GM19463 (cell line): ENCODE measurements around the gene IL21.
A peak's percentile ranks its signal among the peaks of the same experiment; 100 is the strongest.
"Not testable (repeated sequence)": the region's sequence is repeated elsewhere in the genome, so short reads cannot be mapped to it uniquely, and the experiment has no call there.

Experiments used
- ATAC-seq: cut with Tn5 transposase; IDR thresholded peaks from one replicate; pipeline ENCODE4 v1.9.1; 2021; ENCODE audit warnings: mild to moderate bottlenecking, moderate library complexity; ENCODE audit not compliant: unreplicated experiment

The IL21 gene

GRCh38 chr4:122621016-122621507, at the start of gene IL21:
Gene IL21 (minus strand): TSS chr4:122621066. CDS start chr4:122621011, 55 bp downstream.
- ATAC-seq, result no peak

DNA sequence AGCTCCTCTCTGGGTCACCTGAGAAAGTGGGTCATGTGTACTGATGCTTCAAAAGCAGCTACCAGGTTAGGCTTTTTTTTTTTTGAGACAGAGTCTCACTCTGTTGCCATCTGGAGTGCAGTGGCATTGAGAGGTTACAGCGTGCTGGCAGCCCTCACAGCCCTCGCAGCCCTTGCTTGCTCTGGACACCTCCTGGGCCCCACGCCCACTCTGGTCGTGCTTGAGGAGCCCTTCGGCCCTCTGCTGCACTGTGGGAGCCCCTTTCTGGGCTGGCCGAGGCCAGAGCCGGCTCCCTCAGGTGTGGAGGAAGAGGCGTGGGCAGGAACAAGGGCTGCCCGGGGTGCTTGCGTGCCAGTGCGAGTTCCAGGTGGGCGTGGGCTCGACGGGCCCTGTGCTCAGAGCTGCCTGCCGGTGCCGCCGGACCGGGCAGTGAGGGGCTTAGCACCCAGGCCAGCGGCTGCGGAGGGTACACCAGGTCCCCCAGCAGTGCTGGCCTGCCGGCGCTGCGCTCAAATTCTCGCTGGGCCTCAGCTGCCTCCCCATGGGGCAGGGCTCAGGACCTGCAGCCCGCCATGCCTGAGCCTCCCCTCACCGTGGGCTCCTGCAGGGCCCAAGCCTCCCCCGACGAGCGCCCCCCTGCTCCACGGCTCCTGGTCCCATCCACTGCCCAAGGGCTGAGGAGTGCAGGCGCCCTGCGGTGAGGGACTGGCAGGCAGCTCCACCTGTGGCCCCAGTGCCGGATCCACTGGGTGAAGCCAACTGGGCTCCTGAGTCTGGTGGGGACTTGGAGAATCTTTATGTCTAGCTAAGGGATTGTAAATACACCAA, 49.3 kb upstream of the IL21 start:
- ATAC-seq, result no peak

- ATAC-seq, result no peak
Observed at GRCh38 chr4:122668241-122668640, 47.4 kb upstream of the IL21 start.

GRCh38 chr4:122666527-122667245, 45.8 kb upstream of the IL21 start:
- no peak for ATAC-seq

GRCh38 chr4:122665161-122665929, 44.5 kb upstream of the IL21 start:
- ATAC-seq, result no peak

- ATAC-seq, result no peak
Observed at GRCh38 chr4:122663814-122664610, 43.1 kb upstream of the IL21 start.

GRCh38 chr4:122663291-122663690, 42.4 kb upstream of the IL21 start:
- no peak for ATAC-seq

DNA sequence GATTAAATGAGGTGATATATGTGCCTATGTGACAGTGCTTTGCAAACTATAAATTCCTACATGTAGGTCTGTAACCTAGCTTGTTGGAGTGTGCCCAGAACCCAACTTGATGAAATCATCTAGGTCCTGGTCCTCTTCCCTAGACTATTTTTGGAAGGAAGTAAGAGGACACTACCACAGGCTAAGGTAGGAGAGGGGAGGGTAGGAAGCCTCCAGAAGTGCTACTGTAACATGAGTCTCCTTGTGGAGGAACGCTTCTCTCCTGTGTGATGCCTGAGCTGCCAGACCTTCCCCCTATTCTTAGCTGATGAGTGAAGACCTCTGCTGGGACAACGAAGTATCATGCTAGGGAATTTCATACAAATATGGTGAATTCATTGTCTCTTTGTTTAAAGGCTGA, 41.8 kb upstream of the IL21 start:
- no peak for ATAC-seq

DNA sequence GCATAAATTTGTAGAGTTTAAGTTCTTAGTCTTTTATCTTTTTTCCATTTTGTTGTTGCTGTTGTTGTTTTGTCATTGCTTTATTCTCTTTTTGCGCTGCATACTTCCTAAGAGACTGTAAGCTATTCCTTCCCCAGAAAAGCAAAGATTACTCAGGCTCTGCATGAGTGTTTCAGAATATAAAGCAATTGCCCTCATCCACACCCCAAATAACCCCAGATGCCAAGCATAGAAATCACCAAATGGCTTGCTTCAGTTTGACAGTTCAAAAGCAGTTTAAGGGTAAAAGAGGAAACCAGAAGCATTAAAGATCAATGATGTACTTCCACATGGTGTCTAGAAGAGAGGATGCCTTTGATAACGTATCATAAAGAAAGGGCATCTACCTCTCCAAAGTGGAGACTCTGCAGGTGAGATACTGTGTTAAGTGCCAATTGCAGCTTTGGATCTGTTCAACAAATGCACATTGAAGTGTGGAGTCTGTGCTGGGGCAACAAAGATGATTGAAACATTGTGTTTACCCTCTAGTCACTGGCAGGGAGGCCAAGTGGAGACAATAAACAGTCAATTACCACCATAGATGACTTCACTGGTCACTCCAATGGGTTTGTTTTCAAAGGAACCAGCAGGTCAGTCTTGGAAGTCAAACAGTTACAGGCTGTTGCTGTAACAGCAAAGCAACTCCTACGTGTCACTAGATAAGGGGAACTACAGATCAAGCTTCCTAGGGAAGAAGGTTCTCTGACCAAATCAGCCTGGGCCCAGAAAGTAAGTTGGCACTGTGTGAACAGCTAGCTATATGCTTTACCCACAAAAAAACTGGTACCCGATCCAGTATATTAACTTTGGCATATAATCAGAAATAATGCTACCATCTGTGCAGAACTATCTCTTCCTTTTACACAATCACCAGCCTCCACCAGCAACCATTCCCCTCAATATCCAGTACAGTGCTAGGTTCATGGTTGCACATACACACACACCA, 40.6 kb upstream of the IL21 start:
- ATAC-seq, result no peak

DNA sequence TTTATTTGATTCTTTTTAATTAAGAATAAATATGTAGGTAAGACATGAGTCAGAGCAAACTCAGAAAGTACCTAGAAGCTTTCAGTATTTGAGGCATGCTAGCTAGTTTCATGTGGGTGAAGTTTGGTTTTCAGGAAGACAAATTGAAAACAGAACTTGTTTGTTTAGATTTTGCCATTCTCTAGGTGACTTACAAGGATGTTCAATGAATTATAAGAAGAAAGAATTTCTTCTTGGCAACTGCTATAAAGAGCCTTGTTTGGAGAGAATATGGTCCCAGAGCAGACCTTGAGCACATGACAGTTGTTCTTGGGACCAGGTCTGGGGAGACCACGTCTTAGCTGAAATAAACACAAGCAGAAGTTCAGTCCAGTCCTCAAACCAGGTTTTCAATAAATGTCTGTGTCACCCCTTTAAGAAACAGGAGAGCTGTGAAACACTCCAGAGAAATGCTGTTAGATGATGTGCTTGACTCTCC, 38.0 kb upstream of the IL21 start:
- ATAC-seq, result peak; percentile 87

GRCh38 chr4:122658377-122658776, 37.5 kb upstream of the IL21 start:
- ATAC-seq, result no peak

DNA sequence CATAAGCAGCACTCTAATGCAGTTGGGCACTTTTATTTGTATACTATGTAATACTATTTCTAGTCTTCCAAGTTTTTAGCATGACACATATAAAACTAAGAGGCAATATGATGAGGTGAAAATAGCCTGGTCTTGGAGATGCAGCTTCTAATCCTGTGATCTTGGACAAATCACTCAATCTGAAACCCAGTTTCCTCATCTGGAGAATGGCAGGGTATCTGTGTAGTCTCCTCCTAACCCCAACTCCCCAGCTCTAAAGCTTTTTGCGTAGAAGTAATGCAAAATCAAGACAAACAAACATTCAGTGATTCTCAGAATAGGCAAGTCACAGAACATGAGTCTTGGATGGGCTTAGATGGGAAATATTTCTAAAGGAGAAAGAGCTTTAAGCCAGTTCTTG, 36.7 kb upstream of the IL21 start:
- ATAC-seq, result no peak

- not testable (repeated sequence) for ATAC-seq
Observed at GRCh38 chr4:122656583-122656982, 35.7 kb upstream of the IL21 start.

DNA sequence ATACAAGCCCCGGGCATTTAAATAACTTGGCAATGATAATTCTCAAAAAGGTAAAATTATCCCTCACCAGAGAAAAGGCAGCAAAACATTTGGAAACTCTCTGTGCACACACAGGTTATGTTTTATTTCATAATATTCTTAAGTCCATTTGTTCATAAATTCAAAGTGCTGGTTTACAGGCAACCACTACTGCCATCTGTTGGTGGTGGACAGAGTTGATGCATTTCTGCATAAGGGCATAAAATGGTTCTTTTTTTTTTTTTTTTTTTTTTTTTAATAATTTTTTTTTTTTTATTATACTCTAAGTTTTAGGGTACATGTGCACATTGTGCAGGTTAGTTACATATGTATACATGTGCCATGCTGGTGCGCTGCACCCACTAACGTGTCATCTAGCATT, 31.5 kb upstream of the IL21 start:
- no peak for ATAC-seq

- no peak for ATAC-seq
Observed at GRCh38 chr4:122650148-122650547, 29.3 kb upstream of the IL21 start.

DNA sequence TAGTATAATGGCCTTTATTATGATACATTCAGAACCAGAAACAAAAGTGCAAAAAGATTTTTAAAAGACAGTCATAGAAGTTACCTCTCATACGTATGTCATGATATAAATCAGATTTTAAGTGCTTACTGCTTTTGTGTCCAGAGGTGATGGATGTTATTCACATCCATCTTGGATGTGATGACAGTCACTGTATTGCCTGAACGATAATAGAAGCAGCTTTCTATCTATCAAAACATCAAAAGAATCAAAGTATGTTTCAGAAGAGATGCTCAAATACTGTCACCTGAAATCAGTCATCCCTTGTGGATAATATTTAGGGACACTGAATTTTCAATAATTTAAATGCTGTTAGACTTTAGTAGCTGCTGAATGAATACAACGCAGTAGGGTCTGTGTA, 26.8 kb upstream of the IL21 start:
- no peak for ATAC-seq

- no peak for ATAC-seq
Observed at GRCh38 chr4:122643257-122643656, 22.4 kb upstream of the IL21 start.

DNA sequence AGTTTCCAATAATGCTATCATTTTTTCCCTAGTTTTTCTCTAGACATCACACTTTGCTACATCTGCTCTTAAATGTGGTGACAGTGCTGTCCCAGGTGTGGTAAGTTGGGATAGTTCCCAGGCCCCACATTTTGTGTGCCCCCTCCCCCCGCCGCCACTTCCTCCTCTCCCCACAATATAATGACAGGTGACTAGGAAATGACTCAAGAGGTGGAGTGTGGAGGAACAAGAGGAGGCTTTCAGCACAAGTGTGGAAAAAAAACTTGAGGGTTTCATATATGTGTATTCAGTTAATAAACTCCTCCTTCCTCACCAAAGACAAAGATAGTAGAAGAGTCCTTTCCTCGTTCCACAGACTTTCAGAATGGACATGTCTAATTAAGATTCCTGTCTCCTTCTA, 18.3 kb upstream of the IL21 start:
- no peak for ATAC-seq

- ATAC-seq, result peak; percentile 36
Observed at GRCh38 chr4:122636697-122637096, 15.8 kb upstream of the IL21 start.
